ENCODE results near the gene SYF2. TPM values are rescaled to one million over a fixed set of nuclear protein-coding genes. Genes with fewer than 3 reads are reported as not detected.

Gene SYF2
- polyA plus RNA-seq, 3 donors = 32.0 to 52.9 (median 45.1) TPM

DNA sequence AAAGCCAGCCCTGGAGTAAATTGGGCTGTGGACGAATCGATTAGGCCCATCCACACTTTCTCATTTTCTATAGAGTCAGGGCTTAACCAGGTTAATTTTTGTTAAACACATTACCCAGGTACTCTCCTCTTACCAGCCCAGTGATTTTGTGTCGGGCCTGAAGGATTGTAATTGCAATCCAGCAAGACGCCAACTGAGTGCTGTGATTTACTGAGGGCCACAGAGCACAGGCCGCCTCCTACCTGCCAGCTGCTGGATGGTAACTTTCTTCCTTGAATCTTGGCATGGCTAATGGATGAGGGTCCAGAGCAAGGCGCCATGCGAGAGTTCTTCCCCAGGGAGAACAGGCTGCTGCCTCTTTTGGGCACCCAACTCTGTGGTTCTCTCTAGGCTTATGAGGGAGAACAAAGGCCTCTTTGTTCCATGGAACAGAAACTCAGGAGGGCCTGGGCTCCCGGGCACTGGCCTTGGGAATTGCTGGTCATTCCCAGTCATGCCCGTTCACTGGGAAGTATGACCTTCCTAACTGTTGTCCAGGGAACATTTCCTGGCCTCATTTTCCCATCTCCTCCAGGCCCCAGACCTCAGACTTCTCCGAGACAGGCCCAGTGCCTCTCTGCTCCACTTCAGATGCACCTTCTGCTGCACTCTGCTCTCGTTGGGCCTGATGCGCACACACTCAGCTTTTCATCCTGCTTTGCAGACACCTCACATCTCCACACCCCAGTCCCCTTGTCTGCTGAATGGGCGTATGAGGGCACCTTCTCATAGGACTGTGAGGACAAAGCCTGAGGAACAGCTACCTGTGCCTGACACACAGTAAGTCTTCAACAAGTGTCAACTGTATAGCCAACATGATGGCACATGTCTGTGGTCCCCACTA, 57.3 kb downstream of the SYF2 start:
- Histone ChIP-seq H3K79me2 (ENCODE audit: insufficient read depth, low read length) (no peaks in the 10 kb centered on the region), H4K20me1 (ENCODE audit: insufficient read depth, low read length) (no peaks in the 10 kb centered on the region), H3K4me1 (ENCODE audit: control insufficient read depth in 1 of 2, insufficient read depth in 2 of 2, low read length in 2 of 2) (no peaks in the 10 kb centered on the region), H3K9me3 (replicated peaks in 1 of 2; ENCODE audit: control insufficient read depth in 1 of 2, insufficient read depth in 1 of 2, low read length in 2 of 2) (peaks cover 19 to 22% of the 10 kb centered on the region in 2 donors), H3K4me2 (replicated peaks; ENCODE audit: extremely low read depth, low read length, poor library complexity, severe bottlenecking) (no peak overlapping the region), H2AFZ (ENCODE audit: insufficient read depth, low read depth, low read length, poor library complexity, severe bottlenecking) (no peak overlapping the region), H3K9ac (ENCODE audit: insufficient read depth, low read length, poor library complexity, severe bottlenecking) (no peak overlapping the region), H3K4me3 (replicated peaks in 1 of 3; ENCODE audit: low read depth in 2 of 3, low read length in 3 of 3) (no peak overlapping the region), H3K27me3 (ENCODE audit: control insufficient read depth in 2 of 2, insufficient read depth in 2 of 2, low read length in 2 of 2) (no peaks in the 10 kb centered on the region), H3K27ac (ENCODE audit: low read depth in 1 of 2, low read length in 2 of 2) (no peak overlapping the region), H3K36me3 (replicated peaks in 1 of 2; ENCODE audit: control insufficient read depth in 1 of 2, insufficient read depth in 2 of 2, low read length in 2 of 2) (no peaks in the 10 kb centered on the region)
- Mint-ChIP-seq H3K4me3 (no peak overlapping the region), H3K27me3 (ENCODE audit: low read depth in 3 of 3) (no peaks in the 10 kb centered on the region), H3K4me1 (no peaks in the 10 kb centered on the region), H3K36me3 (no peaks in the 10 kb centered on the region), H3K9me3 (peaks cover 15 to 34% (median 24%) of the 10 kb centered on the region in 7 donors), H3K27ac (no peak overlapping the region)
- 97% methylated on average over 7 of the region's 13 CpGs for WGBS (ENCODE audit: insufficient coverage)
- DNase-seq = no peak
- TF ChIP-seq, protein P1, sequence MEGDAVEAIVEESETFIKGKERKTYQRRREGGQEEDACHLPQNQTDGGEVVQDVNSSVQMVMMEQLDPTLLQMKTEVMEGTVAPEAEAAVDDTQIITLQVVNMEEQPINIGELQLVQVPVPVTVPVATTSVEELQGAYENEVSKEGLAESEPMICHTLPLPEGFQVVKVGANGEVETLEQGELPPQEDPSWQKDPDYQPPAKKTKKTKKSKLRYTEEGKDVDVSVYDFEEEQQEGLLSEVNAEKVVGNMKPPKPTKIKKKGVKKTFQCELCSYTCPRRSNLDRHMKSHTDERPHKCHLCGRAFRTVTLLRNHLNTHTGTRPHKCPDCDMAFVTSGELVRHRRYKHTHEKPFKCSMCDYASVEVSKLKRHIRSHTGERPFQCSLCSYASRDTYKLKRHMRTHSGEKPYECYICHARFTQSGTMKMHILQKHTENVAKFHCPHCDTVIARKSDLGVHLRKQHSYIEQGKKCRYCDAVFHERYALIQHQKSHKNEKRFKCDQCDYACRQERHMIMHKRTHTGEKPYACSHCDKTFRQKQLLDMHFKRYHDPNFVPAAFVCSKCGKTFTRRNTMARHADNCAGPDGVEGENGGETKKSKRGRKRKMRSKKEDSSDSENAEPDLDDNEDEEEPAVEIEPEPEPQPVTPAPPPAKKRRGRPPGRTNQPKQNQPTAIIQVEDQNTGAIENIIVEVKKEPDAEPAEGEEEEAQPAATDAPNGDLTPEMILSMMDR (IDR thresholded peaks at IDR 0.05) = no peak
- intact Hi-C loops (cut with micrococcal nuclease) = no loop called here

DNA sequence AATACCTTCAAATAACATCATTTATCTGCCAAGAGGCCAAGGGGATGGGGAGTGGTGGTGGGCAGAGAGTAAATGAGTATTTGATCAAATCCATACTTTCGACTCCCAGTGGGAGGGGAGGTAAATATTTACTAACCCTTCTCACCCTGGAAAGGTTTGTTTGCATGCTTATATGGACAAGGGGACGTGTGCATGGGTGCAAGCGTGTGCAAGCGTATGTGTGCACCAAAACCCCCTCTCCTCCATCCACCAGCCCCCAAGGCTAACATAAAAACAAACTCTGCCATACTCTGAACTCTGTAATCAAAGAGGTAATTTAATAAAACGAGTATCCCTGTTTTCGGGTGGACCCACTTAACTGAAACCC, 58.0 kb downstream of the SYF2 start:
- no peak for DNase-seq
- H3K36me3 ChIP-seq (replicated peaks in 1 of 2; ENCODE audit: control insufficient read depth in 1 of 2, insufficient read depth in 2 of 2, low read length in 2 of 2) = no peaks in the 10 kb centered on the region
- H3K9me3 ChIP-seq (replicated peaks in 1 of 2; ENCODE audit: control insufficient read depth in 1 of 2, insufficient read depth in 1 of 2, low read length in 2 of 2) = peaks cover 19 to 22% of the 10 kb centered on the region in 2 donors
- intact Hi-C loops (cut with micrococcal nuclease) = no loop called here
- H3K4me2 ChIP-seq (replicated peaks; ENCODE audit: extremely low read depth, low read length, poor library complexity, severe bottlenecking) = no peak overlapping the region
- no peaks in the 10 kb centered on the region for H3K27me3 ChIP-seq (ENCODE audit: control insufficient read depth in 2 of 2, insufficient read depth in 2 of 2, low read length in 2 of 2)
- H4K20me1 ChIP-seq (ENCODE audit: insufficient read depth, low read length) = no peaks in the 10 kb centered on the region
- H3K79me2 ChIP-seq (ENCODE audit: insufficient read depth, low read length) = no peaks in the 10 kb centered on the region
- no peak overlapping the region for H3K4me3 ChIP-seq (replicated peaks in 1 of 3; ENCODE audit: low read depth in 2 of 3, low read length in 3 of 3)
- no peak overlapping the region for H2AFZ ChIP-seq (ENCODE audit: insufficient read depth, low read depth, low read length, poor library complexity, severe bottlenecking)
- 80% methylated on average over 1 of the region's 6 CpGs for WGBS (ENCODE audit: insufficient coverage)
- no peaks in the 10 kb centered on the region for H3K4me1 Mint-ChIP-seq
- H3K27ac ChIP-seq (ENCODE audit: low read depth in 1 of 2, low read length in 2 of 2) = no peak overlapping the region
- no peaks in the 10 kb centered on the region for H3K27me3 Mint-ChIP-seq (ENCODE audit: low read depth in 3 of 3)
- TF ChIP-seq, protein P1 (IDR thresholded peaks at IDR 0.05) = no peak
- H3K36me3 Mint-ChIP-seq = no peaks in the 10 kb centered on the region
- no peak overlapping the region for H3K4me3 Mint-ChIP-seq
- H3K4me1 ChIP-seq (ENCODE audit: control insufficient read depth in 1 of 2, insufficient read depth in 2 of 2, low read length in 2 of 2) = no peaks in the 10 kb centered on the region
- peaks cover 15 to 34% (median 24%) of the 10 kb centered on the region in 7 donors for H3K9me3 Mint-ChIP-seq
- no peak overlapping the region for H3K27ac Mint-ChIP-seq
- no peak overlapping the region for H3K9ac ChIP-seq (ENCODE audit: insufficient read depth, low read length, poor library complexity, severe bottlenecking)
